Activated T-cell treated with anti-CD3 and anti-CD28 coated beads for 4 hours (primary cell): ENCODE measurements around the gene RUVBL1.

Experiments
- DNase-seq: peaks from one replicate; pipeline ENCODE4 v3.0.0-alpha.2; 2020

Gene RUVBL1

DNA sequence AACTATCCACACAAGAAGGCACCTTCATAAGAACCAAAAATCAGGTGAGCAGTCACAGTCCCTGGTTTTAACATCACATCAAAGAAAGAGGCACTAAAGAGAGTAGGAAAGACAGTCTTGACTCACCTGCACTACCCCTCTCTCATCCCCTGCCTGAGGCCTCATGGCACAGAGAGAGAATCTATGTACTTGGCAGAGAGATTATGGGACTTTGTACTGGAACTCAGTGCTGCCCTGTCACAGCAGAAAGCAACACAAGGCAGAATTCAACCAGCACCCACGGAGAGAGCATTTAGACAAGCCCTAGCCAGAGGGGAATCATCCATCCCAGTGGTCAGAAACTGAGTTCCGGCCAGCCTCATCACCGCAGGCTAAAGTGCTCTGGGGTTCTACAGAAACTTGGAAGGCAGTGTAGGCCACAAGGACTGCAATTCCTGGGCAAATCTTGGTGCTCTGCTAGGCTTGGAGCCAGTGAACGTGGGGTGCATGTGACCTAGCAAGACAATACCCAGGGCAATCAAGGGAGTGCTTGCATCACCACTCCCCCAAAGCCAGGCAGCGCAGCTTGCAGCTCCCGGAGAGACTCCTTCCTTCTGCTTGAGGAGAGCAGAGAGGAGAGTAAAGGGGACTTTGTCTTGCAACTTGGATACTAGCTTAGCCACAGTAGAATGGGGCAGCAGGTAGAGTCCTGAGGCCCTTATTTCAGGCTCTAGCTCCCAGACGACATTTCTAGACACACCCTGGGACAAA, 8.5 kb upstream of the RUVBL1 start:
- no peak for DNase-seq

DNA sequence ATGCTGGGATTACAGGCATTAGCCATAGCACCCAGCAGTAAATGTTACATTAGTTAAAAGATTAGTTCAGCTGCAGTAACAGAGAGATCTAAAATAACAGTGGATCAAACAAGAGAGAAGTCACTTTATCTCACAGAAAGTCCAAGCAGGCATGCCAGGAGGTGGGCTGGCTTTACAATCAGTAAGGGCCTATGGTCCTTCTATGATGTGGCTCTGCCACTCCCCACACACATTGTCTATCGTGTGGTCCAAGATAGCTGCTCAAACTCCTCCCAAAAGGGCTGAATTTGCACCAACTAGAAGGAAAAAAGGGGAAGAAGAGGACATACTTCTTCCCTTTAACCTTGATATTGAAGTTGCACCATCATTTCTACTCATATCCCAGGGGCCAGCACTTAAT, 4.6 kb upstream of the RUVBL1 start:
- DNase-seq: no peak

DNA sequence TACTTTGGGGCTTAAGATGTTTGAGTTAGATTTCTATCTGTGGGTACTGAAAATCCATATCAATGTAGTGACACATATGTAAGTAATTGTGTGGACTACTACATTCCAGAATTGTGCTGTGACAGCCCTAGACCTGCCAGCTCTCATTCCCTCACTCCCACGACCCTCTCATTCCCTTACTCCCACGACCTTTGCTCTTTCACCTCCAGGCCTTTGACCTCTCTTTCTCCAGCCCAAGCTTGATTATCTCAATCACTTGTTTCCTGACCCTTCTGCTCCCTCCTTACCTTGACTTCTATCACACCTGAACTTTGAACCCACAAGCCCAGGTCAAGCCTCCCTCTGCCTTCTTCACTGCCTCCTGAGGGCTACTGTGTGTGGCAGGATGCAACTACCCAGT, 3.6 kb upstream of the RUVBL1 start:
- no peak for DNase-seq

DNA sequence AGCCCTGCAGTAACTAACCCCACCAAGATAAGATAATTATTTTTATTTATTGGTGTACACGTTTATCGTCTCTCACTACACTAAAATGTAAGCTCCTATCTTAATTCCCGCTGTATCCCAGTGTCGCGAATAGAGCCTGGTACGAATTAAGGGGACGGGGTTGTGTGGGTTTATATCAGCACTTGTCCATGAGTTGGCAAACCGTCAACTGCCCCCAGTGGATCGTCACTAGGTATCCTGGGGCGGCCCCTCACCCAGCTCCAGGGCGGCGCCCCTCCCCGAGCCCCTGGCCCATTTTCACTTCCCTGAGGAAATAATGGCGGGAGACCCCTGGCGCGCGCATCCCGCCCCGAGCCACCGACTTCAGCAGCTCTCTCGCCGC, 465 bp downstream of the RUVBL1 start:
- no peak for DNase-seq

DNA sequence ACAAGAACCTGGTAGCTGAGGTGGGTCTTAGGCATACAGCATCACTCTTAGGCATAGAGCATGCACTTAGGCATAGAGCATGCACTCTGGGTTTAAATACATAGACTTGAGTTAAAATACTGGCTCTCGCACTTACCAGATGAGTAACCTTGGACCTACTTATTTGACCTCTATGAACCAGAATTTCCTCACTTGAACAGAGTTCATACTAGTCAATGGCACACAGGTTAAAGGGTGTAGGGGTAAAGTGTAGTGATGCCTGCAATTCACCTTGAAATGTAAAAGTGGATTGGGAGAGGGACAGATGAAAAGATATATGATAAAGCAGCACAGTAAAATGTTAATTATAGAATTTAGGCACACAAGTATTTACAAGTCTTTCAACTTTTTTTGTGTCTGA, 1.6 kb downstream of the RUVBL1 start:
- no peak for DNase-seq

DNA sequence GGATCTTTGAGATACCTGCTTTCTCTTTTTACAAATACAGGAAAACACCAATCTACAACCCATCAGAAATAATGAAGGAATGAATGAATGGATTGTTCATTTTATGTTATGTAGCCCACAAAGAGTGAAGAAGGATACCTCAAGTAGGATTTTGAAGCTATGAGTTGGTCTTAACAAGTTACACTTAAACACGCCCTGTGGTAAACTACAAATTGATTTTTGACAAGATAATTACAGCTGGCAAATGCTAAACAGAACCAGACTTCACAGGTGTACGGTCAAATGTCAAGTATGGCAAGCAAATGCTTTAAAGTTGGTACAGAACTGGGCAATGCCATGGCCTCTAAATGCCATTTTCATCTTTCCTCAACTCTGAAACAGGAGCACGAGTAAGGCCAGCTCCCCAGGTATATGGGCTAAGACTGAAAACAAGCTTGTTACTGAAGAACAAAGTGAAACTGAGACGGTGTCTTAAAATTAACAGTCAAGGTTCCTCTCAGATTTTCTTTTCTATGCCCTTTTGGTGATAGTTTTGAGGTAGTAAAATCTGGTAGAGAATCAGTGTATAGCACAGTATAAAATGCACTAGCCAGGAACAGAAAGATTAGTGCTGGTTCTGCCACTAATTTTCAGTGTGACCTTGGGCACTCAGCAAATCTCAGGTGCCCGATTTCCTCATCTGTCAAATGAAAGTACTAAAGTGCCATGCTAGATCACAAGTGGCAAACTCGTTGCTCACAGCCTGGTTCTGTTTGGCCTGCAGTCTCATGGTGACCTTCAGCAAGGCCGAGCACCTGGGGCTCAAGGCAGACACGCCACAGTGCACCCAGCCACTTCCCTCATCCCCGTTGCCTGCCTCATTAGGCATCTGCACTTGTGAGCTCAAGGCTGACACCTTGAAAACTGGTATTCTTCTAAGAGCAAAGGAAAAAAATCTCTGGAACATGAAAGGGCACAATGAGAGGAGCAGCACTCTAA, 9.5 kb downstream of the RUVBL1 start:
- no peak for DNase-seq

DNA sequence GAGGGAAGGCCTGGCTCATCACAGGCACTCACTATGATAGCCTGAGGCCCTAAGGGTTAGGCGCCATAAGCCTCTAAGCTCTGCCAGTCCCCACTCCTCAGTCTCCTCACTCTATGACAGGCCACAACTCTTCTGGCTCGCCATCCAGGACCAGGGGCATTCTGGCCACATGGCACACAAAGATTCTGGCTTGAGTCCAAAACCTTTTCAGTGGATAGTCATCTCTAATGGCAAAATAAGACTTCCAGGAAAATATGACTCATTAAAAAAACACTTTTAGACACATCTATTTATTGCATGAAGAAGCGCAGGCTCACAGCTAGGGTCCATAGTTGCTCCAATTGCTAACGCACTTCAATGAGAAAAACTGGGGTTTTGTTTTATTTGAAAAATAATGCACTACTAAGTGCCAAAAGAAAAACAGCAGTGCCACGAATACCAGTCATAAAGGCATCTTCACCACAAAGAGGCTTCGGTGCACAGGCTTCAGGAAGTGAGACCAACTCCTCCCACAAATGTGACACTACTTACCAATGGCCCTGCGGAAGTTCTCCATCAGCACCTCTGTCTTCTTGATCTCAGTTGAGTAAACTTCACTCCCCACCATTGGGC, 11.1 kb downstream of the RUVBL1 start:
- peak; percentile 14 for DNase-seq

DNA sequence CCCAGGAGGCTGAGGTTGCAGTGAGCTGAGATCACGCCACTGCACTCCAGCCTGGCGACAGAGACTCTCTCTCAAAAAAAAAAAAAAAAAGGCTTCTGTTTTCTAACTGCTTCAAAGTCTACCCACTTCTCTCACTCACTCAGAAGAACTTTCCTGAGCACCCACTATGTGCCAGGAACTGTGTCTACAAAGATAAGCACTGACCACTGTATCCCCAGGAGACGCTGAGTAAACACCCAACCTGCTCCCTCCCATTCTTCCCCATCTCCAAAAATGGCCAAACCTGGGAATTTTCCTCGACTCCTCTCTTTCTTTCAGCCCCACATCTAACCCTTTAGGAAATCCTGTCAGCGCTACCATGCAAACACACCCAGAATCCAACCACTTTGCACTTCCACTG, 12.5 kb downstream of the RUVBL1 start:
- no peak for DNase-seq

DNA sequence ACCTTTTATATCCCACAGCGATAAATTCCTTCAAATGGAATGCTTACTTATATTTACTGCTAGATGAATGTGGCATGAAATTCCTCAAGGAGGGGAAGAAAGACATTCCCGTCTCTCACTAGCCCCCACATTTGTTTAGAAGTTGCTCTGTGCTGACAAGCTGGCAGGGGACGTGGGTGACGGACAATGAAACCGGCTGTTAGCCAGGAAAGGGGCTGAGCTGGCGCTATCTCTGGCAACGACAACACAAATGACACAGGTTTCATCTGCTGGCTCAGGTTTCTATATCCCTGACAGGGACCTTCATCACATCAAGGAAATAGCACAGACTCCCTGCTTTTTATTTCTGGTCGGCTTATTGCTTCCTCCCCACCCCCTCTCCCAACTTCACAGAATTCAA, 15.8 kb downstream of the RUVBL1 start:
- no peak for DNase-seq

DNA sequence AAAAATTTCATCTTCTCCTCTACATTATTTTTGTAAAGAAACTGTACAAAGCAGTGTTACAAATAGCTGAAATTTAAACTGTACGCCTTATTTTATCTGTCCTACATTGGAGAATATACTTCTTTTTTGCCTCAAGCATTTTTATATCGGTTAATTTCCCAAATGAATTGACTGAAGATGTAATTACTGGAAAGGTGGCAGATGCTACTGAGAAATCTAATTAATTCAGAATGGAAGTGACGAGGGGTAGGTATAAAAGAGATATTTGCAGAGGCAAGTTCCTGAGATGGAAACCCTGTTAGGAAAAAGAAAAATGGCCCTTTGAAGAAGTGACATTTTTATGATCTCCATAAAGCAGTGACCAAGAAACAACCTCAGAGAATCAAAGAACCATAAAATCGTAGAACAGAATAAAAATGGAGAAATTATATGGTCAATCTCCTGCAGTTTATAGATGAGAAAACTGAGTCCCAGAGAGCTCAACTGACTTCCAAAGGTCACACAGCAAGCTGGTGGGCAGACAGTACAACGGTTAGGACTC, 20.4 kb downstream of the RUVBL1 start:
- no peak for DNase-seq

DNA sequence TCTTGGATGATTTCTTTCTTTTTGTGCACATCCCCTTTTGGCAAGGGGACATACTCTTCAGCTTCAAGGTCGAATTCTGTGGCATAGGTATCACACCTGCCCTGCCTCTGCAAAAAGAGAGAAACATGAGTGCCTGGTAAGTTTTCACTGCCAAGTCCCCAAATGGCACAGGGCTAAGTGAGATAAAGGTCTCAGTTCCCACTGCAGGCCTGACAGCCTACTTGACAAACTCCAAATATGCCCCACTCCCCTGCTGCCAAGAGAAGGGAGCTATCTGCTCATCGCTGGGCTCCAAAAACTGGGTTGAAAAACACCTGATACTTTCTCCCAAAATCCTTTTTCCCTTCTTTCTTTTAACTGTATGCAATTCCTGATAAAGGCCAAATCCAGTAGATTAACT, 23.0 kb downstream of the RUVBL1 start:
- no peak for DNase-seq

DNA sequence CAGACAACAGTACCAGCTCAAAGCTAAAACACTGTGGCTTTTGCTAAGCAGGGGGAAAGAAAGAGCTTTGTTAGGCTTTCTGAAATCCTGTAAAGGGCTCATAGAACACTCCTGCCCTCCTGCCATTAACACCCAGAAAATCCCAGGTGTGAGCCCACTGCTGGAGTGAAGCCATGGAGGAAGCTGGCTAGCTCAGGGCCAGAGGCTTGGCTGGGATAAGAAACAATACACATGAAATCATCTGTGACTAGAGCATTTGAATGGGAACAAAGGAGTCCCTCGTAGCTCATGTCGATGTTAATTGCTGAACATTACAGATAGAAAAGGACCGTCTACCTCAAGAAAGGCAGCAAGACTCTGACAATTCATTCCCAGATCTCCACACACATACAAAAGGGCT, 23.5 kb downstream of the RUVBL1 start:
- no peak for DNase-seq

DNA sequence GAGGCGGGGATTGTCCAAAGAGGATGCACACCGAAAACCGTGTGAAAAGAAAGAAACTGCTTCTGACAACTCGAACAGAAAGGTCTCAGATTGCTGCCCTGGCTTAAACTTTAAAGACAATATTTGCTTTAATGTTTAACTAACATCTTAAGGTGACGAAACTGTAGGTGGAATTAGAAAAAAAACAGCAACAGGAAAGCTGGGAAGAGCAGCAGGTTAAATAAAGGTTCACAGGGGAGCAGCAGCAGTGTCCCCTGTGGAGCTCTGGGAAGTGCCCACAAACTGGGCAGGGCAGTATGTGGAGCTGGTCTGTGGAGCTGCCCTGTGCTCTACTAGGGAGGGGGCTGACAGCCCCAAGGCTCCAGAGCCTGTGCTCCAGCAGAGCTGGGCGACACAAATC, 25.4 kb downstream of the RUVBL1 start:
- no peak for DNase-seq

DNA sequence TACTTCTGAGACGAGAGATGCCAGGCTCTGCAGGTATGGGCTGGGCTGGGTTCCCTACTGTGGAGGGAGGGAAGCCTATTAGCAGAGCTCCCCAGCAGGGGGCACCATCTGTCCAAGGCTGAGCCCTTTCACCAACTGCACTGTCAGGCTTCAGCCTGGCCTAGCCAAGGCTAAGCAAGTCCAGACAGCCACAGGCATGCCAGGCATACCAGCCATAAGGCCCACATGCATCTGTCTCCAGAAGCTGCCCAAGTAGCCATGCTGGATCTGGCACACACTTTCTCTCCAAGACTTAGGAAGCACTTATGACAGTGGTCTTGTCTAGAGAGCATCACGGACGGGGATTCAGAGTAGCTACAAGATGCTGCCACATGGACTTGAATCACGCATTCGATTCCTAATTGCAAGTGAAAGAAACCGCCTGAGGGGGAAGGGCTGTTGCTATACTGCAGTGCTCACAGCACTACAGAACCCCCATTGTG, 28.3 kb downstream of the RUVBL1 start:
- DNase-seq: peak; percentile 72

DNA sequence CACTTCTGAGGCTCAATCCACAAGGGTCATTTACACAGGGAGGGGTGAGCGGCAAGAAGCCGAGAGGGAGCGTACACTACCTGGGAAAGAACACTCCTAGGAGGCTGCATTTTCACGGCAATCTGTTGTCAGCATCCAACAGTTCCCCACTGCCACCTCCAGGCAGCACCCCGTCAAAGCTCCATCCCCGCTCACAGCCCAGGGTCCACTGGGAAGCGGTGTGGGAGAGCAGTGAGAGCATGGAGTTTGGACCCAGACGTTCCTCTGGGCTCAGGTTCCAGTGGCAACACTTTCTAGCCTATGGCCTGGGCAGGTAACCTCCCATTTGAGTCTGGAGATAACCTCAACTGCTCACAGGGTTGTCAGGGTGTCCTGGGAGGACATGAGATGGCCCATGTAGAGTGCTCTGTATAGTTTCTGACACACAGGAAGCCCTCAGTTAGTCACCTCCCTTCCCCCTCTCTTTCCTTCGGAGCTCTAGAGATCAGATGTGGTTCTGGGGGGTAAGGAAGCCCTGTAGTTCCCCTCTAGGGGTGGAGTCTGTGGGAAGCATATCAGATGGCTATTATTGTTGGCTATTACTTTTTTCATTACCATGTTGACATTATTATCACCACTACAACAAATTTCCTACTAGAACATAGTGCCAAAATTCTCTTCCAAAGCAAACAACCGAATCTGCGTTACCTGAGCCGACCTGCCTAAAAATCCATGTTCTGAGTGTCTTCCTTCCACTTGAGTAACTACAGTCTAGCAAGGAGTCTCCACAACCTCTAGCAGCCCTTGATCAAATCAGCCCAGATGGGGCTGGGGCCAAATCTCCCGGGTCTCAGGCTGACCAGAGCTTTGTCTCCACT, 29.1 kb downstream of the RUVBL1 start:
- DNase-seq: no peak

DNA sequence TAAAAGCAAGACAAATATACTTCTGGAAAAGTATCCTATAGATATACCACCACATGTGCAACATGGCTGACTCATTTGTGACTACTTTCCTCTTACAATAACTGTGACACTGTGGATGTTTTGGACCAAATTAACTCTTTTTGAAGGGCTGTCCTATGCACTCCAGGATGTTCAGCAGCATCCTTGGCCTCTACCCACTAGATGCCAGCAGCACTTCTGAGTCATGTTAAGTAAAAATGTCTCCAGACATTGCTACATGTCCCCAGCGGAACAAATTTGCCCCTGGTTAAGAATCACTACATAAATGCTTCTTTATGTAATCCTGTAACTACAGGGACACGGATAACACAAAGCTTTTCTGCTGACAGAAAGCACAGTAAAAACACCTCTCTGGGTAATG, 32.0 kb downstream of the RUVBL1 start:
- DNase-seq: no peak

DNA sequence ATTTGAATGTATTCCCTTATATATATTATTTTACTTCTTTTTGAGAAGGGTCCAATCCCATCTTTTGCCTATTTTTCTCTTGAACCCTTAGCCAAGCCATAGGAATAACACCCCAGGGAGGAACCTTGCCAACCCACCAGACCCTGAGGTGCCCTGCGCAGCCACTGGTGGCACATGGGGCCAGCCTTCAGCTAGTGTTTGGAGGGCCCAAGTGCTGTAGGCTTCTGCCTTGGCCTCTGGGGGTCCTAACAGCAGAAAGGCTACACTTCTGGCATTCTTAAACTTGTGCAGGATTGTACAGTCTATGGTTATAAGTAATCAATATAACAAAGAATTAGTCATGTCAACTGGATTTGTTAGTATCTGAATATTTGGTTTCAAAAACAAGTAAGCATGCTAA, 34.5 kb downstream of the RUVBL1 start:
- DNase-seq: no peak

DNA sequence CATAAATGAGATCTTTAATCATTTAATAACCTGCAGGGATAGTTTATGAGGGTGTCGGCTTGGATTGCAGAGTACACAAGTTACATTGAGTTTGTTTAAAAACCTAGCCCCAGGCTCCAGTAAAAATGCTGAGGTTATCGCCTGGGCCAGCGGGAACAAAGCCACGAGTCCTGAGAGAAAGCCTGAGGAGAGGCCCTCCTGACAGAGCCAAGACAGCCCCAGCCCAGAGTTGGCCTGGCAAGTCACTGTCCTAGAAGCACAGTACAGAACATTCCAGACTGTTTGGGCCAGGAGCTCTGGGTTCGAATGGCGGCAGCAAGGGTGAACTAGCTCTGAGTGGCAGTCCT, 39.0 kb downstream of the RUVBL1 start:
- no peak for DNase-seq

DNA sequence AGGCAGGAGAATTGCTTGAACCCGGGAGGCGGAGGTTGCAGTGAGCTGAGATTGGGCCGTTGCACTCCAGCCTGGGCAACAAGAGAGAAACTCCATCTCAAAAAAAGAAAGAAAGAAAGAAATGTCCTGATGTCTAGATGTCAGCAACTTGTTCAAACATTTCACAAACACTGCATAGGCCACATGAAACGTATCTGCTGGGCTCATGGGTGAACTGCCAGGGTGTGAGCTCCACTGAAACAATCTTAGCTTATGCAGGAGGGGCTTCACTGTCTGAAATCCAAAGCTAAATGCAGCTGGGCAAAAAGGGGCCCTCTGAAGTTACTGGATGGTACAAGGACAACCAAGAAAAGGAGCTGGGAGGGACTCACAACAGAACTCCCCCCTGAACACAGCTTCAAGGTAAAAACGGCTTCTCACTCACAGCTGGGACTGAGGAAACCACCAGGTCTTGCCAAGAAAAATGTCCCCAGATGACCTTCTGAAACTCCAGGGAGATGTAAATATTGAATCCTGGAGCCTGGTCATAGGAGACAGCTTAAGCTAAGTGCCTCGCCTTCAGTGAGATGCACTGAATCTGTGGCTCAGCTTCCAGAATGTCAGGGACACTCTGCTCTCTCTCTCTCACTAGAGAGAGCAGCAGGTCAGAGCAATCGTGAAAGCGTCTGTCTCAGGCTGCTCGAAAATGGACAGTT, 39.5 kb downstream of the RUVBL1 start:
- DNase-seq: no peak

DNA sequence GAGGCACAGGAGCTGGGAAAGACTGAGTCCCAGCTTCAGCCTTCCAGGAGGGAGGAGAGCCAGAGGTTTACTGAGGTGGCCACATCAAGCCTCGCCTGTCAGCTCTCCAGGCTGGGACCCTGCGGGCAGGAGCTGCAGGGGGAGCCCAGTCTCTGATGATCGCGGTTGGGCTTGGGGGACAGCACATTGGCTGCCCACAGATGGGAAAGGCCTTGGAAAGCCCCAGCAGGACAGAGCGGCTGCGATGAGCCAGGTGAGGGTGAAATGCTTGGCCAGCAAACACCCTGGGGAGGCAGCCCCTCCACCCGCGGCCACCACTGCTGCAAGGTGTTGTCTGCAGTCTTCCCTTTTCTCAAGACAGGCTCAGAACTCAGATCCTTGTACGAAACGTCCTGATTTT, 40.2 kb downstream of the RUVBL1 start:
- no peak for DNase-seq

DNA sequence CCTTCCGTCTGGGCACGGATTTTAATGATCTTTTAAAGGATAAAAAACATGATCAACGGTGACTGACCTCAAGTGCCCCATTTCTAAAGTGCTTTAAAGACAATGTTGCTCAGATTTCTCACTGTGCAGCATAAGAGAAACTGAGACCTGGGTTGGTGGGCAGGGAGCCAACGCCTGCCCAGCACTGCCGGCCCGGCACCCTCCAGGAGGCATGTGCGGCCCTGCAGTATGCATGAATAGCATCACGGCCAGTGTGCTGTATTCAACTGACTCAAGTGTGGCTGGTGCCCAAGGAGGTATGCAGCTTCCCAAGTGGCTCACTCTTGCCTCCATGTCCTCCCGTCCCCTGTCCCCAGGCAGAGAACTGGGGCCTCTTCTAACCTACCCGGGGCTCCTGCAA, 41.1 kb downstream of the RUVBL1 start:
- DNase-seq: no peak

DNA sequence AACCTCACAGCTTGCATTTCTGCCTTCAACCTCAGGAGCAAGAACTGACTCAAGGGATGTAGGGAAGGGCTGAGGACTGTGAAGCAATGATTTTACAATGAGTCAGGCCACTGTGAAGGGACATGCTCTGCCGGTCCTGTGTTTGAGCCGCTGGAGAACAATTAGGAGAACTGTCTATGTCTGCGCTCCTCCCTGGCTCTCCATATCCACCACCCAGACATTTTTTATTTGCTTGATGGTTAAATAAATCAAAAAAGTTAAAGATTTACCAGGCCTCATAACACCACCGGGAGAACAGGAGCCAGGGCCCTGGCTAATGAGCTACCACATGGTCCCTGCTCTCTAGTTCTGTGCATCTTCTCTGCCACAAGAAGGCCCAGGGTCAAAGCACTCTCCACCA, 41.8 kb downstream of the RUVBL1 start:
- DNase-seq: no peak
